ENCODE data around the gene KLHDC10.

The KLHDC10 gene

GRCh38 chr7:130069179-130069977 lies 956 bp upstream of the KLHDC10 start:
- no peak for TF ChIP-seq GATA2 (IDR thresholded peaks at IDR 0.05; ENCODE audit: low read depth, low read length)
- no peak for TF ChIP-seq GATA3 (IDR thresholded peaks at IDR 0.05; ENCODE audit: low read depth, low read length)

- TF ChIP-seq GATA3 (IDR thresholded peaks at IDR 0.05; ENCODE audit: low read depth, low read length): no peak
- TF ChIP-seq GATA2 (IDR thresholded peaks at IDR 0.05; ENCODE audit: low read depth, low read length): no peak
These were observed 708 bp downstream of the KLHDC10 start for GRCh38 chr7:130070861-130071622.

DNA sequence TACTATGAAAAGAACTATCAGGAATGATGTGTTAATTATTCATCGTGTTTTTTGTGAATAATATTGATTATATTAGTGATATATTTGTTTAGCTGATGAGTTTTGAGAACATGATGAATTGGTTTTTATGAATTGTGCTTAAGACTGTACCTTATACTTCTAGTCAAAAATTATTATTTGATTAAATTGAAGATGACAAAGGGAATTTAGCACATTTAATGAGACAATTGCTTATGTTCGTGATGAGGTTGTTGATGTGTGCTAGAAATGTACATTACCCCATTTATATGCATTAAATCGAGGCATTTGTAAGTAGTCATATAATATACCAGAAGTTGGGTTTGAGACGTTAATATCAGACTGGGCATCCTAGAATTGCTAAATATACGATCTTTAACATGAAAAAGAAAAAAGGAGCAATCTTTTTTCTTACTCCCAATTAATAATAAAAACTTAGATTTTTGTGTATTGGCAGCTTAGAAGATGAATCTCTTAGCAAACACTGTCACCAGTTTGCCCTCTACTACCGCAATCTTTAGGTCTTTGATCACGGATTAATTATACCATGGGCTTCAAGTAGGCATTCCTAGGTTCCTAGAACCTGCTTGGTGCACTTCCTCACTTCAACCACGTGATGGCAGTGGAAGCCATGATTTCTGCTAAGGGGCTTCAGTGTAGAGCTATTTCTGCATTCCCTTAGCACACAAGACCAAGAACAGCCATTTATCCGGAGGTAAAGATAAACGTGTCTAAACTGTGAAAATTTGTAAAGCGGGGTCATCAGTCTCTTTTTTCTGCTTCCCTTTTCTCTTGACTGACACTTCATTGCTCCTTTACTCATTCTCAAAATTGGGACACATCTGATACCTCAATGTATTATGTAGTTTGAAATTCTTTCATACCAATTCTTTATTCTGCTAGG lies 1.6 kb downstream of the KLHDC10 start:
- TF ChIP-seq GATA2 (IDR thresholded peaks at IDR 0.05; ENCODE audit: low read depth, low read length) (no peak), GATA3 (IDR thresholded peaks at IDR 0.05; ENCODE audit: low read depth, low read length) (no peak)

DNA sequence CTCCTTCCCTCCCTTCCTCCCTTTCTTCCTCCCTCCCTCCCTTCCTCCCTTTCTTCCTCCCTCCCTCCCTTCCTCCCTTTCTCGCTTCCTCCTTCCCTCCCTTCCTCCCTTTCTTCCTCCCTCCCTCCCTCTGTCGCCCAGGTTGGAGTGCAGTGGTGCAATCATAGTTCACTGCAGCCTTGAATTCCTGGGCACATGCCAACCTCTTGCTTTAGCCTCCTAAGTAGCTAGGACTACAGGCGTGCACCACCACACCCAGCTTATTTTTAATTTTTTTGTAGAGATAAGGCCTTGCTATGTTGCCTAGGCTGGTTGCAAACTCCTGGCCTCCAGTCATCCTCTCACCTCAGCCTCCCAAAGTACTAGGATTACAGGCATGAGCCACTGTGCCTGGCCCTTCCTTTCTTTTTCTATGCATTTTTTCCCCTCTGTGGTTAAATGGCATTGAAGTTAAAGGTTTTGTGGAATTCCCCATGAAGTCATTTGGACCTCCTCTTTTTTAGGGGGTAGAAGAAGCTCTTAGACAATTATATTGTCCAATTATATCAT lies 9.6 kb downstream of the KLHDC10 start:
- TF ChIP-seq GATA2 (IDR thresholded peaks at IDR 0.05; ENCODE audit: low read depth, low read length): no peak
- no peak for TF ChIP-seq GATA3 (IDR thresholded peaks at IDR 0.05; ENCODE audit: low read depth, low read length)

GRCh38 chr7:130084037-130084875 lies 13.9 kb downstream of the KLHDC10 start:
- TF ChIP-seq GATA2 (IDR thresholded peaks at IDR 0.05; ENCODE audit: low read depth, low read length) (no peak), GATA3 (IDR thresholded peaks at IDR 0.05; ENCODE audit: low read depth, low read length) (no peak)

DNA sequence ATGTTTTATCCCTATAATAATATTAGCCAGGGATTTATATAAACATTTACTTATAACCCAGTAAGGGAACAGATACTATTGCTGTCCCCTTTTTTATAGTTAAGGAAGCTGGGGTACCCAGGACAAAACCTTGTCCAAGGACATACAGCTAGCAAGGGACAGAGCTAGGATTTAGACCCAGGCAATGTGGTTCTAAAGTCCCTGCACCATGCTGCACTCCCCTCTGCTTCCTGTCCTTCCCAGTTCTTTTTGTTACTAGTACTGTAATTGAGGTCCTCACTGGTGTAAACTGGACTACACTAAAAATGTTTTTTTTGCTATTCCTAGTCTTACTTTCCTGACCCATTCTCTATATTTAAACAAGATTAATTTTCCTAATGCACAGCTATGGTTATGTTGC lies 16.6 kb downstream of the KLHDC10 start:
- TF ChIP-seq GATA3 (IDR thresholded peaks at IDR 0.05; ENCODE audit: low read depth, low read length): no peak
- TF ChIP-seq GATA2 (IDR thresholded peaks at IDR 0.05; ENCODE audit: low read depth, low read length): no peak

- TF ChIP-seq GATA3 (IDR thresholded peaks at IDR 0.05; ENCODE audit: low read depth, low read length) (no peak), GATA2 (IDR thresholded peaks at IDR 0.05; ENCODE audit: low read depth, low read length) (no peak)
These were observed 17.0 kb downstream of the KLHDC10 start for GRCh38 chr7:130087364-130087763.

DNA sequence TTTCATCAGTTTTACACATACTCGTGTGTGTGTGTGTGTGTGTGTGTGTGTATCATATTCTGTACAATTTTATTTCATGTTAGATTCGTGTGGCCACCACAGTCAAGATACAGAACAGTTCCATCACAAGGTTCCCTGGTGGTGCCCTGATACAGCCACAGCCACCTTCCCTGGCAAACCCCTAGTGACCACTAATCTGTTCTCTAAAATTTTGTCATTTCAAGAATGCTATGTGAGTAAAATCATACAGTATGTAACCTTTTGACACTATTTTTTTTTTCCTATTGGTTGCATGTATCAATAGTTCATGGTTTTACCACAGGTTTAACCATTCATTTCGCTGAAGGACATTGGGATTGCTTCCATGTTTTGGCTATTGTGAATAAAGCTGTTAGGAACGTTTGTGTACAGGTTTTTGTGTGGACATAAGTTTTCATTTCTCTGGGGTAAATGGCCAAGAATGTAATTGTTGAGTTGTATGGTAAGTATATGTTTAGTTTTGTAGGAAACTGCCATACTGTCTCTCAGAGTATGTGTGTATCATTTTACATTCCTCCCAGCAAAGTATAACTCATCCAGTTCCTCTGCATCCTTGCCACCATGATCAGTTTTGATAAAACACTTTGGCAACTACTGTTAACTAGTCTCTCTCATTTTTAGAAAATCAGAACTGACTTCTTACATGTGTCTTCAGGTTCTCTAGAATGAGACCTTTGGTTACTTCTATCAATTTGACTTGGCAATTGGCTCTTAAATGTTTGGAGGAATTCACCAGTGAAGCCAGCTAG lies 20.6 kb downstream of the KLHDC10 start:
- TF ChIP-seq GATA3 (IDR thresholded peaks at IDR 0.05; ENCODE audit: low read depth, low read length): no peak
- no peak for TF ChIP-seq GATA2 (IDR thresholded peaks at IDR 0.05; ENCODE audit: low read depth, low read length)

DNA sequence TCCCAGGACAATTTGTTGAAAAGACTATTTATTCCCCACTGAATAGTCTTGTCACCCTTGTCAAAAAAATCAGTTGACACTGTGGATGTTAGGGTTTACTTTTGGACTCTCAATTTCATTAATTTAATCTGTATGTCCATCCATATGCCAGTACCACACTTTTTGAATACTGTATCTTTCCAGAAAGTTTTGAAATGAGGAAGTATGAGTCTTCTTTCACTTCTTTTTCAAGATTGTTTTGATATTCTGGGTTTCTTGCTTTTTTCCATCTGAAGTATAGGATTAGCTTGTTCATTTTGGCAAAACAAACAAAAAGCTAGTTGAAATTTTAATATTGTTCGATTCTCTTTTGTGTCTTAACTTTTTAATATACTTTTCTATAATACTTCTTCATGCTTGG lies 21.7 kb downstream of the KLHDC10 start:
- TF ChIP-seq GATA3 (IDR thresholded peaks at IDR 0.05; ENCODE audit: low read depth, low read length) (no peak), GATA2 (IDR thresholded peaks at IDR 0.05; ENCODE audit: low read depth, low read length) (no peak)

DNA sequence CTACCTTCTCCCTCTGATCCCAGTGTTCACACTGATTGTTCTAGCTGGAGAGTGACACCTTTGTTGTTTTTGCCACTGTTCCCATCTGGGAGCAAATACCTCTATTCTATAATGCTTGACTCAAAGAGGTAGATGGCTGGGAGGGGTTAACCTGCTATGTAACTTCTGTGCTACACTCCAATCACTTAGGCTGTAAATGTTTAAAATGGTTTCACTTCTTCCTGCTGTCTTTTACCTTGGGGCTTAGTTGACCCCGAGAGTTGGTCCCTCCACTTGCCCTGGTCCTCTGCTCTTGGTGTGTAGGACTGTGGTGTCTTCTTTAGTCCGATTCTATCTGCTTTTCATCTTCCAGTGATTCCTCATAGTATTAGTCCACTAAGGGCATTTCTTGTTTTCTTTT lies 22.3 kb downstream of the KLHDC10 start:
- TF ChIP-seq GATA3 (IDR thresholded peaks at IDR 0.05; ENCODE audit: low read depth, low read length) (no peak), GATA2 (IDR thresholded peaks at IDR 0.05; ENCODE audit: low read depth, low read length) (no peak)

DNA sequence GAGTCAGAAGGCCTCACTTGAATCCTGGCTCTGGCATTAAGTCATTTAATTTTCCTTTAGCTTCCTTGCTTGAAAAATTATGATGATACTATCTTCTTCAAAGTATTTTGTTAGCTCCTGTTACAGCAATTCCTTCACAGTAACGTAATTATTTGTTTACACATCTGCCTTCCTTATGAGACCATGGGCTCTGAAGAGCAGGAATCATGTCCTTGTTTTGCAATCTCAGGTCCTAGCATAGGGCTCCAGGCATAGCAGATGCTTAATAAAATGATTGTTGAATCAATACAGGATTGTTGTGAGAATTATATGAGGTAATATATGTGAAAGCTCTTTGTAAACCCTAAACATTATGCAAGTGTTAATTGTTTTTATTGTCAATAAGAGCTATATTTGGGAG lies 25.5 kb downstream of the KLHDC10 start:
- TF ChIP-seq GATA2 (IDR thresholded peaks at IDR 0.05; ENCODE audit: low read depth, low read length): no peak
- TF ChIP-seq GATA3 (IDR thresholded peaks at IDR 0.05; ENCODE audit: low read depth, low read length): no peak

- TF ChIP-seq GATA3 (IDR thresholded peaks at IDR 0.05; ENCODE audit: low read depth, low read length) (no peak), GATA2 (IDR thresholded peaks at IDR 0.05; ENCODE audit: low read depth, low read length) (no peak)
These were observed 26.0 kb downstream of the KLHDC10 start for GRCh38 chr7:130096243-130096827.
